Endothelial cell of umbilical vein (primary cell): ENCODE results near the gene THNSL1. TPM values are rescaled to one million over a fixed set of nuclear protein-coding genes. Genes with fewer than 3 reads are reported as not detected.

ENCODE experiments used
- BruUV-seq: library from RNA; stranded (reverse); fragments of 400-500 nt; replicated peaks from 2 replicates; lab custom pipeline; 2021; lab: Mats Ljungman, UMichigan
- CTCF ChIA-PET: fragments of 300-600, 350-600 bp; sonication (Branson Sonifier 250); formaldehyde crosslinking; loops from one replicate; lab custom pipeline; 2021; ENCODE audit warnings: antibody characterized with exemption, inconsistent platforms; lab: Charles Lee
- POLR2A ChIA-PET: fragments of 300-600, 350-600 bp; sonication (Branson Sonifier 250); formaldehyde crosslinking; loops from one replicate; lab custom pipeline; 2021; ENCODE audit warnings: antibody characterized with exemption, inconsistent platforms; lab: Charles Lee
- DNase-seq: peaks from one replicate; pipeline ENCODE4 v3.0.0-alpha.2; 2011; ENCODE audit warnings: low read depth, low spot score
- FAIRE-seq: peaks from 2 replicates; lab custom pipeline; 2011; peaks lifted over from hg19 to GRCh38; lab: Jason Lieb, UNC
- H2AFZ ChIP-seq: 2 replicates; pipeline ENCODE4 v1.6.0; 2012; ENCODE audit warnings: low read depth, low read length, control low read depth, inconsistent platforms
- H3K27ac ChIP-seq: 2 replicates; pipeline ENCODE4 v1.5.1; 2011; ENCODE audit warnings: low read depth, mild to moderate bottlenecking, control low read depth, low read length, moderate library complexity; ENCODE audit not compliant: insufficient read depth
- H3K27me3 ChIP-seq, 2 experiments: 2 replicates each; pipeline versions ENCODE4 v1.6.0 to v1.6.1; 2011; ENCODE audit warnings: low read length in 2 of 2, mixed read lengths in 1 of 2; ENCODE audit not compliant: control insufficient read depth in 2 of 2, insufficient read depth in 2 of 2
- H3K36me3 ChIP-seq, 2 experiments: 2 replicates in 1 of 2; 3 replicates in 1 of 2; pipeline ENCODE4 v1.5.1; 2011; ENCODE audit warnings: low read length in 2 of 2, mild to moderate bottlenecking in 1 of 2, moderate library complexity in 1 of 2; ENCODE audit not compliant: control insufficient read depth in 2 of 2, insufficient read depth in 2 of 2; ENCODE audit errors: extremely low read depth in 1 of 2
- H3K4me1 ChIP-seq: 3 replicates; pipeline ENCODE4 v1.5.1; 2011; ENCODE audit warnings: mild to moderate bottlenecking, low read length; ENCODE audit not compliant: control insufficient read depth, insufficient read depth; ENCODE audit errors: extremely low read depth
- H3K4me2 ChIP-seq: 2 replicates; pipeline ENCODE4 v1.6.1; 2011; ENCODE audit warnings: low read length, control low read depth, mixed read lengths; ENCODE audit not compliant: insufficient read depth
- H3K4me3 ChIP-seq, 3 experiments: fragments of 200-600 bp in 1 of 3; sonication (generic), shearing (Covaris generic) in 1 of 3; replicated peaks in 1 of 3; 2 replicates each; pipeline ENCODE4 v1.5.1; 2011 to 2016; ENCODE audit warnings: control low read depth in 3 of 3, low read length in 3 of 3, mild to moderate bottlenecking in 2 of 3, inconsistent platforms in 1 of 3, low read depth in 1 of 3, moderate library complexity in 1 of 3; ENCODE audit not compliant: insufficient read depth in 1 of 3
- H3K79me2 ChIP-seq: 2 replicates; pipeline ENCODE4 v1.6.0; 2012; ENCODE audit warnings: low read length, inconsistent platforms; ENCODE audit not compliant: control insufficient read depth, insufficient read depth
- H3K9ac ChIP-seq: replicated peaks from 2 replicates; pipeline ENCODE3; 2011; ENCODE audit warnings: low read length, control low read depth; ENCODE audit not compliant: insufficient read depth; ENCODE audit errors: extremely low read depth
- H3K9me1 ChIP-seq: replicated peaks from 3 replicates; pipeline ENCODE4 v1.6.0; 2011; ENCODE audit warnings: mild to moderate bottlenecking, low read length; ENCODE audit not compliant: control insufficient read depth, insufficient read depth; ENCODE audit errors: extremely low read depth
- H3K9me3 ChIP-seq: replicated peaks from 2 replicates; pipeline ENCODE4 v1.5.1; 2012; ENCODE audit warnings: low read length, inconsistent platforms; ENCODE audit not compliant: control insufficient read depth, insufficient read depth
- H4K20me1 ChIP-seq: replicated peaks from 2 replicates; pipeline ENCODE3; 2011; ENCODE audit warnings: mild to moderate bottlenecking, low read length; ENCODE audit not compliant: control insufficient read depth, insufficient read depth; ENCODE audit errors: extremely low read depth
- CTCF ChIP-seq, 2 donors: IDR thresholded peaks; 1 replicate in 1 of 2; 2 replicates in 1 of 2; pipeline ENCODE4 v1.5.1; 2011; ENCODE audit warnings: low read length in 2 of 2, mild to moderate bottlenecking in 2 of 2, moderate library complexity in 2 of 2, control low read depth in 1 of 2, inconsistent platforms in 1 of 2, low read depth in 1 of 2; ENCODE audit not compliant: insufficient read depth in 1 of 2; ENCODE audit errors: extremely low read depth in 1 of 2
- EZH2 ChIP-seq: IDR thresholded peaks from 2 replicates; pipeline ENCODE4 v1.6.1; 2012; ENCODE audit warnings: borderline replicate concordance, low read depth, mild to moderate bottlenecking, moderate library complexity, low read length, inconsistent platforms; ENCODE audit not compliant: severe bottlenecking
- FOS ChIP-seq: IDR thresholded peaks from 2 replicates; pipeline ENCODE4 v1.6.1; 2011; ENCODE audit warnings: mild to moderate bottlenecking, low read length, moderate library complexity, borderline replicate concordance; ENCODE audit not compliant: insufficient read depth
- GATA2 ChIP-seq: IDR thresholded peaks from 2 replicates; pipeline ENCODE4 v1.7.0; 2011; ENCODE audit warnings: low read depth, mild to moderate bottlenecking, moderate library complexity, mixed read lengths, low read length; ENCODE audit not compliant: insufficient read length, insufficient read depth
- JUN ChIP-seq: IDR thresholded peaks from 2 replicates; pipeline ENCODE4 v1.6.1; 2011; ENCODE audit warnings: borderline replicate concordance, low read depth; ENCODE audit not compliant: insufficient read length, insufficient read depth
- MAX ChIP-seq: IDR thresholded peaks from 2 replicates; pipeline ENCODE4 v1.6.1; 2011; ENCODE audit not compliant: insufficient read depth, insufficient read length
- MYC ChIP-seq: IDR thresholded peaks from one replicate; pipeline ENCODE4 v1.6.1; 2011; ENCODE audit warnings: mild to moderate bottlenecking, low read depth, low read length
- POLR2A ChIP-seq: IDR thresholded peaks from 2 replicates; pipeline ENCODE4 v1.6.1; 2012; ENCODE audit warnings: low read depth, mild to moderate bottlenecking, control low read depth, low read length
- POLR2AphosphoS5 ChIP-seq: IDR thresholded peaks from 2 replicates; pipeline ENCODE4 v1.6.1; 2012; ENCODE audit warnings: low read depth, mild to moderate bottlenecking, control low read depth, low read length, moderate library complexity; ENCODE audit not compliant: insufficient read depth
- dilution Hi-C: fragments of 300-500 bp; cut with MboI; formaldehyde crosslinking; loops from one replicate; pipeline ENCODE4 v1.15.0; 2019; ENCODE audit warnings: low sequenced_read_pairs; ENCODE audit not compliant: extremely low pct_ligation_motif_present
- intact Hi-C: fragments of 100-400 bp; cut with micrococcal nuclease; formaldehyde crosslinking; loops from one replicate; pipeline ENCODE4 v1.10.0; 2022
- polyA plus RNA-seq, 4 experiments: library from polyadenylated mRNA; depleted of rRNA in 3 of 4; stranded (reverse) in 3 of 4; unstranded in 1 of 4; fragments of >200 nt; gene quantifications; 2 replicates each; pipeline versions ENCODE4 v1.2.1 to v1.2.3, GENCODE V29; 2011 to 2012; ENCODE audit warnings: missing spikeins in 1 of 4
- total RNA-seq: library from RNA; stranded (reverse); gene quantifications from 2 replicates; pipeline ENCODE4 v1.2.3, GENCODE V29; 2021

The THNSL1 gene
- total and polyA plus RNA-seq, 2 donors (not counting 3 experiments of a cell fraction or from before 2014, with no cell fraction given), result 0.52 to 2.1 TPM

- Histone ChIP-seq H3K79me2 (no peaks in the 10 kb centered on the region), H3K9ac (no peak overlapping the region), H3K27me3 (no peaks in the 10 kb centered on the region), H3K9me3 (no peaks in the 10 kb centered on the region), H3K9me1 (no peaks in the 10 kb centered on the region), H3K4me2 (no peak overlapping the region), H3K4me3 (no peak overlapping the region), H3K27ac (no peak overlapping the region), H2AFZ (no peak overlapping the region), H3K4me1 (peaks cover 2% of the 10 kb centered on the region), H3K36me3 (no peaks in the 10 kb centered on the region), H4K20me1 (no peaks in the 10 kb centered on the region)
- TF ChIP-seq MYC (no peak), CTCF (IDR thresholded peaks at IDR 0.05; ENCODE audit: extremely low read depth in 1 of 2, insufficient read depth in 1 of 2, low read depth in 1 of 2, low read length in 2 of 2) (no peak), FOS (no peak), EZH2 (no peak), POLR2A (no peak), POLR2AphosphoS5 (no peak), GATA2 (no peak), JUN (no peak), MAX (no peak)
- CTCF ChIA-PET, result interaction anchor here (0.8 kb wide), 1 partner anchor 31 kb away, joined by 4 read pairs; no protein-coding TSS in a partner anchor
- intact Hi-C loops, result no loop called here
- FAIRE-seq (no peak), DNase-seq (no peak)
- no TSS peak for BruUV-seq
- dilution Hi-C loops, result no loop called here
- POLR2A ChIA-PET, result no interaction called here
Measured at GRCh38 chr10:25050402-25050801, 34.0 kb downstream of the THNSL1 start.
